Activated T-helper 1 cell treated with anti-CD3 and anti-CD28 coated beads, Interleukin-12 subunit alpha, Interleukin-12 subunit beta, Interleukin-2, Interleukin-4 antibody, amounts not matched to agents 30 ng/mL and 10 ng/mL and 1 ng/mL, durations not matched to agents 14 hours and 24 hours and 36 hours (primary cell): Measurements from ENCODE around the gene C17orf107. TPM values are rescaled to one million over a fixed set of nuclear protein-coding genes. Genes with fewer than 3 reads are reported as not detected.
A peak's percentile ranks its signal among the peaks of the same experiment; 100 is the strongest.
"Not testable (repeated sequence)": the region's sequence is repeated elsewhere in the genome, so short reads cannot be mapped to it uniquely, and the experiment has no call there.

Source experiments
- DNase-seq: peaks from one replicate; pipeline ENCODE4 v3.0.0; 2021; ENCODE audit warnings: low spot score
- H3K27ac Mint-ChIP-seq: one replicate; pipeline ENCODE4 v1.8.0; 2021; ENCODE audit warnings: mild to moderate bottlenecking, mixed read lengths
- H3K27me3 Mint-ChIP-seq: one replicate; pipeline ENCODE4 v1.8.0; 2022; ENCODE audit warnings: mild to moderate bottlenecking, moderate library complexity, mixed read lengths; ENCODE audit not compliant: insufficient read depth
- H3K36me3 Mint-ChIP-seq: one replicate; pipeline ENCODE4 v1.8.0; 2021; ENCODE audit warnings: low read depth, mixed read lengths
- H3K4me1 Mint-ChIP-seq: one replicate; pipeline ENCODE4 v1.8.0; 2021; ENCODE audit warnings: low read depth, mixed read lengths
- H3K4me3 Mint-ChIP-seq: one replicate; pipeline ENCODE4 v1.8.0; 2021; ENCODE audit warnings: mild to moderate bottlenecking, moderate library complexity, mixed read lengths
- H3K9me3 Mint-ChIP-seq: one replicate; pipeline ENCODE4 v1.8.0; 2021; ENCODE audit warnings: mixed read lengths
- intact Hi-C: fragments of 100-400 bp; cut with micrococcal nuclease; formaldehyde crosslinking; loops from one replicate; pipeline ENCODE4 v1.15.1; 2024
- total RNA-seq: library from RNA; stranded (reverse); gene quantifications from 2 replicates; pipeline ENCODE4 v1.2.3, GENCODE V29; 2022

The C17orf107 gene
- total RNA-seq, 1 donor from 2014 or later: 1.3 TPM

- DNase-seq: no peak
- no peak overlapping the region for H3K4me3 Mint-ChIP-seq
These were observed 9.0 kb downstream of the C17orf107 start for GRCh38 chr17:4908301-4908700.

GRCh38 chr17:4908711-4909496 lies 9.6 kb downstream of the C17orf107 start:
- peak; percentile 66 for DNase-seq
- intact Hi-C loops: loop anchor here (1.0 to 5.0 kb wide), 7 partner anchors 31 to 153 kb away; partner anchors contain the start of genes RNF167, SLC25A11 and SPAG7
- Mint-ChIP-seq H3K27ac (no peak overlapping the region), H3K27me3 (peaks cover 16% of the 10 kb centered on the region), H3K9me3 (no peaks in the 10 kb centered on the region), H3K4me1 (peaks cover 6% of the 10 kb centered on the region), H3K4me3 (no peak overlapping the region), H3K36me3 (no peaks in the 10 kb centered on the region)

More at GRCh38 chr17:4908301-4908700, 9.0 kb downstream of the C17orf107 start:
- intact Hi-C loops: loop anchor here (2.0 to 5.0 kb wide), 2 partner anchors 58 to 139 kb away; partner anchors contain the start of gene SPAG7
- H3K27me3 Mint-ChIP-seq: peaks cover 12% of the 10 kb centered on the region
- no peaks in the 10 kb centered on the region for H3K9me3 Mint-ChIP-seq
- no peak overlapping the region for H3K27ac Mint-ChIP-seq
- H3K36me3 Mint-ChIP-seq: no peaks in the 10 kb centered on the region
- H3K4me1 Mint-ChIP-seq: peaks cover 12% of the 10 kb centered on the region

- H3K27me3 Mint-ChIP-seq: peaks cover 9% of the 10 kb centered on the region
- no peak overlapping the region for H3K4me3 Mint-ChIP-seq
- H3K9me3 Mint-ChIP-seq: no peaks in the 10 kb centered on the region
- peaks cover 6% of the 10 kb centered on the region for H3K4me1 Mint-ChIP-seq
- intact Hi-C loops: no loop called here
- H3K36me3 Mint-ChIP-seq: no peaks in the 10 kb centered on the region
- H3K27ac Mint-ChIP-seq: no peak overlapping the region
- no peak for DNase-seq
These were observed 14.7 kb downstream of the C17orf107 start for GRCh38 chr17:4913994-4914393.

GRCh38 chr17:4914551-4914950 lies 15.2 kb downstream of the C17orf107 start:
- DNase-seq, H3K27me3 Mint-ChIP-seq, H3K4me1 Mint-ChIP-seq, H3K27ac Mint-ChIP-seq, H3K4me3 Mint-ChIP-seq, intact Hi-C loops, H3K9me3 Mint-ChIP-seq, H3K36me3 Mint-ChIP-seq: not testable (repeated sequence)

- Mint-ChIP-seq H3K27ac (no peak overlapping the region), H3K36me3 (peaks cover 4% of the 10 kb centered on the region), H3K9me3 (no peaks in the 10 kb centered on the region), H3K4me1 (no peaks in the 10 kb centered on the region), H3K27me3 (no peaks in the 10 kb centered on the region), H3K4me3 (no peak overlapping the region)
- intact Hi-C loops: no loop called here
- no peak for DNase-seq
These were observed 20.2 kb downstream of the C17orf107 start for GRCh38 chr17:4919511-4920047.

- no peaks in the 10 kb centered on the region for H3K4me1 Mint-ChIP-seq
- H3K27me3 Mint-ChIP-seq: no peaks in the 10 kb centered on the region
- peaks cover 6% of the 10 kb centered on the region for H3K36me3 Mint-ChIP-seq
- intact Hi-C loops: no loop called here
- no peak for DNase-seq
- H3K4me3 Mint-ChIP-seq: no peak overlapping the region
- no peak overlapping the region for H3K27ac Mint-ChIP-seq
- no peaks in the 10 kb centered on the region for H3K9me3 Mint-ChIP-seq
These were observed 21.2 kb downstream of the C17orf107 start for GRCh38 chr17:4920351-4921048.

- intact Hi-C loops: no loop called here
- peaks cover 6% of the 10 kb centered on the region for H3K36me3 Mint-ChIP-seq
- no peak overlapping the region for H3K4me3 Mint-ChIP-seq
- H3K27me3 Mint-ChIP-seq: no peaks in the 10 kb centered on the region
- no peak for DNase-seq
- no peaks in the 10 kb centered on the region for H3K9me3 Mint-ChIP-seq
- no peak overlapping the region for H3K27ac Mint-ChIP-seq
- H3K4me1 Mint-ChIP-seq: no peaks in the 10 kb centered on the region
These were observed 22.0 kb downstream of the C17orf107 start for GRCh38 chr17:4921320-4921719.

GRCh38 chr17:4926577-4927335 lies 27.4 kb downstream of the C17orf107 start:
- peaks cover 30% of the 10 kb centered on the region for H3K36me3 Mint-ChIP-seq
- H3K4me3 Mint-ChIP-seq, DNase-seq, intact Hi-C loops, H3K9me3 Mint-ChIP-seq, H3K4me1 Mint-ChIP-seq, H3K27me3 Mint-ChIP-seq, H3K27ac Mint-ChIP-seq: not testable (repeated sequence)

GRCh38 chr17:4928881-4929280 lies 29.5 kb downstream of the C17orf107 start:
- Mint-ChIP-seq H3K4me3 (no peak overlapping the region), H3K27me3 (no peaks in the 10 kb centered on the region), H3K36me3 (peaks cover 34% of the 10 kb centered on the region), H3K27ac (no peak overlapping the region), H3K4me1 (peaks cover 2% of the 10 kb centered on the region), H3K9me3 (no peaks in the 10 kb centered on the region)
- no peak for DNase-seq
- intact Hi-C loops: no loop called here

- Mint-ChIP-seq H3K27ac (no peak within 1 kb of the TSS), H3K27me3 (no peaks in the 10 kb centered on the region), H3K4me3 (no peak within 1 kb of the TSS), H3K9me3 (no peaks in the 10 kb centered on the region), H3K4me1 (peaks cover 16% of the 10 kb centered on the region), H3K36me3 (peaks cover 40% of the 10 kb centered on the region)
- no peak for DNase-seq
- intact Hi-C loops: no loop called here
These were observed 32.6 kb downstream of the C17orf107 start, which contains the start of gene GP1BA for GRCh38 chr17:4931963-4932362. TSS of gene GP1BA (plus strand) at chr17:4932277. CDS start at chr17:4932605, 328 bp downstream.

GRCh38 chr17:4932756-4933155 lies 33.4 kb downstream of the C17orf107 start:
- H3K27me3 Mint-ChIP-seq: no peaks in the 10 kb centered on the region
- H3K36me3 Mint-ChIP-seq: peaks cover 44% of the 10 kb centered on the region
- intact Hi-C loops: no loop called here
- DNase-seq: no peak
- H3K4me3 Mint-ChIP-seq: no peak overlapping the region
- H3K9me3 Mint-ChIP-seq: no peaks in the 10 kb centered on the region
- no peak overlapping the region for H3K27ac Mint-ChIP-seq
- H3K4me1 Mint-ChIP-seq: peaks cover 16% of the 10 kb centered on the region

- Mint-ChIP-seq H3K4me3 (no peak overlapping the region), H3K36me3 (peaks cover 45% of the 10 kb centered on the region), H3K27ac (peak overlapping the region; percentile 63)
These were observed 34.3 kb downstream of the C17orf107 start for GRCh38 chr17:4933646-4934045.

More at GRCh38 chr17:4933646-4934045, 34.3 kb downstream of the C17orf107 start:
- Mint-ChIP-seq H3K9me3 (no peaks in the 10 kb centered on the region), H3K27me3 (no peaks in the 10 kb centered on the region), H3K4me1 (peaks cover 21% of the 10 kb centered on the region)
- DNase-seq: no peak
- intact Hi-C loops: no loop called here
